ENCODE data around the gene FOXP1.
A peak's percentile ranks its signal among the peaks of the same experiment; 100 is the strongest.

FOXP1 gene

DNA sequence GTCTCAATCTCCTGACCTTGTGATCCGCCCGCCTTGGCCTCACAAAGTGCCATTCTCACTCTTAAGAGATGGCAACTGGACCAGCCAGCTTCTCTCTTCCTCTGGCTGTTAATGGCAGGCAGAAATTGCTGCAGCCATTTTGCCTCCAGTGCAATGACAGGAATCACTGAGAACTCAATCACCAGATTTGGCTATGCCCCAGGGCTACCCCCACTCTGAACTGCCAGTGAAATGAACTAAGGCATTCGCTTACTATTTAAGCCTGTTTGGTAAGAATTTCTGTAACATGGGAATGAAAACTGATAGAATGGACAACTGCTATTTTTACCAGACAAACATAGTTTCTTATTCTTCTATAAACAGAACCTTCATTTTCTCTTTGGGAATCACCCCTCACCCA, 24.5 kb downstream of the FOXP1 start:
- Histone ChIP-seq H3K79me2 (ENCODE audit: low read length) (no peaks in the 10 kb centered on the region), H3K4me2 (ENCODE audit: low read length) (no peak overlapping the region)
- TF ChIP-seq, protein P1, sequence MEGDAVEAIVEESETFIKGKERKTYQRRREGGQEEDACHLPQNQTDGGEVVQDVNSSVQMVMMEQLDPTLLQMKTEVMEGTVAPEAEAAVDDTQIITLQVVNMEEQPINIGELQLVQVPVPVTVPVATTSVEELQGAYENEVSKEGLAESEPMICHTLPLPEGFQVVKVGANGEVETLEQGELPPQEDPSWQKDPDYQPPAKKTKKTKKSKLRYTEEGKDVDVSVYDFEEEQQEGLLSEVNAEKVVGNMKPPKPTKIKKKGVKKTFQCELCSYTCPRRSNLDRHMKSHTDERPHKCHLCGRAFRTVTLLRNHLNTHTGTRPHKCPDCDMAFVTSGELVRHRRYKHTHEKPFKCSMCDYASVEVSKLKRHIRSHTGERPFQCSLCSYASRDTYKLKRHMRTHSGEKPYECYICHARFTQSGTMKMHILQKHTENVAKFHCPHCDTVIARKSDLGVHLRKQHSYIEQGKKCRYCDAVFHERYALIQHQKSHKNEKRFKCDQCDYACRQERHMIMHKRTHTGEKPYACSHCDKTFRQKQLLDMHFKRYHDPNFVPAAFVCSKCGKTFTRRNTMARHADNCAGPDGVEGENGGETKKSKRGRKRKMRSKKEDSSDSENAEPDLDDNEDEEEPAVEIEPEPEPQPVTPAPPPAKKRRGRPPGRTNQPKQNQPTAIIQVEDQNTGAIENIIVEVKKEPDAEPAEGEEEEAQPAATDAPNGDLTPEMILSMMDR (IDR thresholded peaks at IDR 0.05; ENCODE audit: low read depth, low read length) = no peak
- TF ChIP-seq EZH2phosphoT487 (IDR thresholded peaks at IDR 0.05; ENCODE audit: low read depth) = no peak

DNA sequence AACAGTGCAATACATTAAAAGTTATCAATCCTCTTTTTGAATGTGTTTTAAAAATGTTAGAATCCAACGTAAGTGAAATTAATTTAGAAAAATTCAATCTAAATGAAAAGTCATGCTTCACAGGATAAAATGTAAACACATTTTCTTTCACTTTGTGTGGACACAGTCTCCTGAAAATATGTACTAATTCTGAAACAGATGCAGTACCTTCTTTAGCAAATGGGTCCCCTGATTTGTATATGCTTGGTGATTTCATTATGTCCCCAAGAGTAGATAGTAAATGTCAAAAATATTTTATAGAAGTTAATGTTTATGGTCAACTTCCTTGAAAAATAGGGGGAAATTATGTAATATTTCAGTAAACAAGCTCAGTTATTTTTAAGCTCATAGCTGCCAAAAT, 28.9 kb downstream of the FOXP1 start:
- Histone ChIP-seq H2AFZ (ENCODE audit: low read depth, low read length) (no peak overlapping the region), H3K4me3 (ENCODE audit: low read length) (peak overlapping the region; percentile 26), H3K9me3 (ENCODE audit: insufficient read depth, low read length) (no peaks in the 10 kb centered on the region; the same call in 1 of the 2 replicates), H3K27ac (ENCODE audit: low read length) (no peak overlapping the region), H3K4me2 (ENCODE audit: low read length) (peak overlapping the region; percentile 49), H3K79me2 (ENCODE audit: low read length) (no peaks in the 10 kb centered on the region), H3K4me1 (ENCODE audit: low read length) (peaks cover 27% of the 10 kb centered on the region), H3K27me3 (ENCODE audit: low read depth, low read length) (no peaks in the 10 kb centered on the region), H3K36me3 (replicated peaks; ENCODE audit: low read depth, low read length) (peaks cover 3% of the 10 kb centered on the region), H3K9ac (ENCODE audit: low read length) (no peak overlapping the region), H4K20me1 (ENCODE audit: insufficient read depth, low read length) (no peaks in the 10 kb centered on the region)
- TF ChIP-seq, protein P1 (IDR thresholded peaks at IDR 0.05; ENCODE audit: low read depth, low read length) = no peak
- TF ChIP-seq EZH2phosphoT487 (IDR thresholded peaks at IDR 0.05; ENCODE audit: low read depth) = no peak

More for the DNA sequence above, 24.5 kb downstream of the FOXP1 start:
- Histone ChIP-seq H4K20me1 (ENCODE audit: insufficient read depth, low read length) (no peaks in the 10 kb centered on the region), H3K9me3 (ENCODE audit: insufficient read depth, low read length) (no peaks in the 10 kb centered on the region; the same call in 1 of the 2 replicates), H3K36me3 (replicated peaks; ENCODE audit: low read depth, low read length) (peaks cover 3% of the 10 kb centered on the region), H3K27me3 (ENCODE audit: low read depth, low read length) (peaks cover 17% of the 10 kb centered on the region; the same call in 1 of the 2 replicates), H3K4me3 (ENCODE audit: low read length) (no peak overlapping the region), H2AFZ (ENCODE audit: low read depth, low read length) (no peak overlapping the region), H3K27ac (ENCODE audit: low read length) (no peak overlapping the region), H3K9ac (ENCODE audit: low read length) (no peak overlapping the region), H3K4me1 (ENCODE audit: low read length) (peaks cover 35% of the 10 kb centered on the region)

DNA sequence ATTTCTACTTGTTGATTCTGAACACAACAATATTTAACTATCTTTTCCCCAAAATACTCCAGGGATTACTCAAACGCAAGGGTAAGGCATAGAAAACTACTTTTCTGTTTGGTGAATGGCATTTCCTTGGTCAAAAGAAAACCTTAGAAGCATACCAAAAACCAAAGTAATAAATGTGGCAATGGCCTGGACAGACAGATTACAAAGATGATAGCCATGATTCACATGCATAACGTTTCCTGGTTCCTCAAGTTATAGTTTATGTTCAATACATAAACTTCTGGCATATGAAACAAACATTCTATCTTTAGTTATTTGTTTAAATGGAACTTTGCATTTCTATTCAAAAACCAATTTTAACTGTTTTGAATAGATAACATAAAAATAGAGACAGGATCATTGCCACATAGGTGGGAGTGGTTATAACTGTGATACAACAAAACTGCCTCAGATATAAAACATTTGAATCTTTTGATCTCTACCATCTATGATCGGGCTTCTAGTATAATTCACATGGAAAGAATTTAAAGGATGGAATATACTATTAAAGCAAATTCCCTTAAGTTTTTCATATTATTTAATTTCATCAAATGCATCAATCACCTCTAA, 32.1 kb downstream of the FOXP1 start:
- no peaks in the 10 kb centered on the region for H3K36me3 ChIP-seq (replicated peaks; ENCODE audit: low read depth, low read length)
- no peak overlapping the region for H3K27ac ChIP-seq (ENCODE audit: low read length)
- H4K20me1 ChIP-seq (ENCODE audit: insufficient read depth, low read length) = no peaks in the 10 kb centered on the region
- no peaks in the 10 kb centered on the region for H3K9me3 ChIP-seq (ENCODE audit: insufficient read depth, low read length)
- H3K79me2 ChIP-seq (ENCODE audit: low read length) = no peaks in the 10 kb centered on the region
- no peak overlapping the region for H3K4me3 ChIP-seq (ENCODE audit: low read length)
- no peaks in the 10 kb centered on the region for H3K27me3 ChIP-seq (ENCODE audit: low read depth, low read length)
- no peak overlapping the region for H2AFZ ChIP-seq (ENCODE audit: low read depth, low read length)
- TF ChIP-seq EZH2phosphoT487 (IDR thresholded peaks at IDR 0.05; ENCODE audit: low read depth) = no peak
- H3K4me1 ChIP-seq (ENCODE audit: low read length) = peaks cover 59% of the 10 kb centered on the region
- H3K4me2 ChIP-seq (ENCODE audit: low read length) = no peak overlapping the region
- H3K9ac ChIP-seq (ENCODE audit: low read length) = no peak overlapping the region

DNA sequence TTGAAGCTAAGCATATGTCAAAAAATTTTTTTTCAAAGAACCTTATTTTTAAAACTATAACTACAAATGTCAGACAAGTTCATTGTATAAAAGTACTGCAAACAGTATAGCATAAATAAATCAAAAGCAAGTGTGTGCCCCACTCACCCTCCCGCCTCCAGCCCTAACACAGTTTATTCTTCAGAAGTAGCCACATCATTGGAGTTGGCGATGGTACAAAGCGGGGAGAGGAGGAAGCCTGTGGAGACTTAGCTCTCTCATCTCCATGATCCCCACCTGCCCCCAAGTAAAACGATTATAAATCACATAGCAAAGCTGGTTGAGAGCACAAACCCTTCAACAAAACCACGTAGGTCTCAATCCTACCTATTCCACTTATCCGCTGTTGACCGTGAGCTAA, 33.6 kb downstream of the FOXP1 start:
- Histone ChIP-seq H3K27ac (ENCODE audit: low read length) (no peak overlapping the region), H3K36me3 (replicated peaks; ENCODE audit: low read depth, low read length) (no peaks in the 10 kb centered on the region), H4K20me1 (ENCODE audit: insufficient read depth, low read length) (no peaks in the 10 kb centered on the region), H3K4me2 (ENCODE audit: low read length) (no peak overlapping the region), H2AFZ (ENCODE audit: low read depth, low read length) (no peak overlapping the region), H3K27me3 (ENCODE audit: low read depth, low read length) (no peaks in the 10 kb centered on the region), H3K79me2 (ENCODE audit: low read length) (no peaks in the 10 kb centered on the region), H3K9ac (ENCODE audit: low read length) (no peak overlapping the region), H3K4me3 (ENCODE audit: low read length) (no peak overlapping the region), H3K9me3 (ENCODE audit: insufficient read depth, low read length) (no peaks in the 10 kb centered on the region), H3K4me1 (ENCODE audit: low read length) (peaks cover 49% of the 10 kb centered on the region)
- TF ChIP-seq, protein P1 (IDR thresholded peaks at IDR 0.05; ENCODE audit: low read depth, low read length) = no peak
- TF ChIP-seq EZH2phosphoT487 (IDR thresholded peaks at IDR 0.05; ENCODE audit: low read depth) = no peak

All from OCI-LY3 (cell line).